DND-41 (cell line): ENCODE data around the gene MOCOS.

ENCODE experiments used
- ATAC-seq: fragments of 200-7000 bp; cut with Tn5 transposase; 3 replicates; pipeline ENCODE4 v1.9.1; 2021; ENCODE audit warnings: low read depth; ENCODE audit not compliant: insufficient read depth
- DNase-seq: peaks from one replicate; pipeline ENCODE4 v3.0.0-alpha.2; 2020
- H2AFZ ChIP-seq: 2 replicates; pipeline ENCODE4 v1.6.0; 2012; ENCODE audit warnings: low read depth, low read length
- H3K27ac ChIP-seq: 2 replicates; pipeline ENCODE4 v1.5.1; 2012; ENCODE audit warnings: low read length, inconsistent platforms
- H3K27me3 ChIP-seq: fragments of 200-600 bp; sonication (generic); 2 replicates; pipeline ENCODE4 v1.6.0; 2012; ENCODE audit warnings: low read length, mild to moderate bottlenecking, inconsistent platforms; ENCODE audit not compliant: insufficient read depth, poor library complexity
- H3K36me3 ChIP-seq: 2 replicates; pipeline ENCODE4 v1.5.1; 2012; ENCODE audit warnings: low read length, inconsistent platforms; ENCODE audit not compliant: insufficient read depth
- H3K4me1 ChIP-seq: 2 replicates; pipeline ENCODE4 v1.5.1; 2012; ENCODE audit warnings: mild to moderate bottlenecking, low read length; ENCODE audit not compliant: insufficient read depth
- H3K4me2 ChIP-seq: 2 replicates; pipeline ENCODE4 v1.6.0; 2012; ENCODE audit warnings: mild to moderate bottlenecking, moderate library complexity, low read length, inconsistent platforms; ENCODE audit not compliant: insufficient read depth
- H3K4me3 ChIP-seq, 2 experiments: fragments of 200-600 bp in 1 of 2; shearing (Covaris generic) in 1 of 2; 2 replicates each; pipeline ENCODE4 v1.5.1; 2012 to 2016; ENCODE audit warnings: inconsistent platforms in 2 of 2, low read length in 2 of 2, mild to moderate bottlenecking in 2 of 2, low read depth in 1 of 2, moderate library complexity in 1 of 2
- H3K79me2 ChIP-seq: 2 replicates; pipeline ENCODE4 v1.6.0; 2012; ENCODE audit warnings: low read length, inconsistent platforms; ENCODE audit not compliant: insufficient read depth
- H3K9ac ChIP-seq: 2 replicates; pipeline ENCODE4 v1.6.0; 2012; ENCODE audit warnings: low read depth, mild to moderate bottlenecking, inconsistent platforms, low read length, moderate library complexity
- H3K9me3 ChIP-seq: 2 replicates; pipeline ENCODE4 v1.5.1; 2012; ENCODE audit warnings: low read length, moderate library complexity, mild to moderate bottlenecking, inconsistent platforms; ENCODE audit not compliant: insufficient read depth, severe bottlenecking
- H4K20me1 ChIP-seq: 2 replicates; pipeline ENCODE4 v1.6.0; 2012; ENCODE audit warnings: low read length; ENCODE audit not compliant: insufficient read depth
- EZH2 ChIP-seq: IDR thresholded peaks from 3 replicates; pipeline ENCODE4 v1.6.1; 2012; ENCODE audit warnings: borderline replicate concordance, low read depth, mild to moderate bottlenecking, moderate library complexity, low read length, inconsistent platforms; ENCODE audit not compliant: severe bottlenecking
- TF ChIP-seq, protein P1 (sequence below): IDR thresholded peaks from 2 replicates; pipeline ENCODE4 v1.5.1; 2012; ENCODE audit warnings: borderline replicate concordance, low read length, moderate library complexity, mild to moderate bottlenecking; ENCODE audit not compliant: poor library complexity, severe bottlenecking; ENCODE audit errors: extremely low read depth

MOCOS gene

DNA sequence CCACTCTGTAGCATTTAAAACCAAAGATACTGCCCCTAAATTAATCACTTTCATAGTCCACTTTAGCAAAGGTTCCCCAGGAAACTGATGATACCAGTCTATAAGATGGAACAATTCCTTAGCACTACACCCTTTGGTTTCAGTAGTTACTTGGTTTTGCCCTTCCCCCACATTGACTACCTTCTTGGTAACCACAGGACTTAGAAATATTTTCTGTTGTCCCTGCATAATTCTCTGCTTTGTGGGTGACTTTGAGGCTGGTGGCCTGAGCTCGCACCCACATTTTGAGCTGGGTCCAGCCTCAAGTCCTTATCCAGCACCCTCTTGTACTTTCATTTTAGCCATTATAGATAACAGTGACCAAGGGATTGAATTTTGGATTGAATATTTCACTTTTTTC, 34.5 kb upstream of the MOCOS start:
- Histone ChIP-seq H3K27me3 (no peaks in the 10 kb centered on the region), H2AFZ (no peak overlapping the region), H3K4me1 (no peaks in the 10 kb centered on the region), H4K20me1 (peaks cover 5% of the 10 kb centered on the region; the same call in 1 of the 2 replicates), H3K4me2 (no peak overlapping the region), H3K36me3 (peaks cover 88% of the 10 kb centered on the region), H3K9ac (no peak overlapping the region), H3K4me3 (no peak overlapping the region), H3K9me3 (no peaks in the 10 kb centered on the region), H3K27ac (no peak overlapping the region), H3K79me2 (no peaks in the 10 kb centered on the region)
- DNase-seq = no peak
- TF ChIP-seq, protein P1, sequence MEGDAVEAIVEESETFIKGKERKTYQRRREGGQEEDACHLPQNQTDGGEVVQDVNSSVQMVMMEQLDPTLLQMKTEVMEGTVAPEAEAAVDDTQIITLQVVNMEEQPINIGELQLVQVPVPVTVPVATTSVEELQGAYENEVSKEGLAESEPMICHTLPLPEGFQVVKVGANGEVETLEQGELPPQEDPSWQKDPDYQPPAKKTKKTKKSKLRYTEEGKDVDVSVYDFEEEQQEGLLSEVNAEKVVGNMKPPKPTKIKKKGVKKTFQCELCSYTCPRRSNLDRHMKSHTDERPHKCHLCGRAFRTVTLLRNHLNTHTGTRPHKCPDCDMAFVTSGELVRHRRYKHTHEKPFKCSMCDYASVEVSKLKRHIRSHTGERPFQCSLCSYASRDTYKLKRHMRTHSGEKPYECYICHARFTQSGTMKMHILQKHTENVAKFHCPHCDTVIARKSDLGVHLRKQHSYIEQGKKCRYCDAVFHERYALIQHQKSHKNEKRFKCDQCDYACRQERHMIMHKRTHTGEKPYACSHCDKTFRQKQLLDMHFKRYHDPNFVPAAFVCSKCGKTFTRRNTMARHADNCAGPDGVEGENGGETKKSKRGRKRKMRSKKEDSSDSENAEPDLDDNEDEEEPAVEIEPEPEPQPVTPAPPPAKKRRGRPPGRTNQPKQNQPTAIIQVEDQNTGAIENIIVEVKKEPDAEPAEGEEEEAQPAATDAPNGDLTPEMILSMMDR = no peak
- TF ChIP-seq EZH2 = no peak
- ATAC-seq = no peak

DNA sequence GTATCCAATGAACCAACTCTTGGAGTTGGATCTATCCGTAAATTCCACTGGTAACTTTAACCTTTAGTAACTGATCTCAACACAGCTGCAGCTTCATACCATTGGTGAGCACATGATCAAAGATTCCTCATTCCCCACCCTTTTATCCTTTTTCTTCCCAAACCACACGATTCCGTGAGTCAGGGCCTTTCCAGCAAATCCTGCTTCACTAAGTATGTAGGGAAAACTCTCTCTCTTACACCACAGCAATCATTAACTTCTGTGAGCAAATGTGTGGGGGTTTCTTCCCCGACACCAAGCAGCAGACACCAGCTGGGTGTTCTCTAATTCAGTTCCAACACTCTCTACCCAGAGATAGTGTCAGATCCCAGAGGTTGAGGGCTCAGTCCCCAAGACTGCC, 34.1 kb upstream of the MOCOS start:
- H3K4me1 ChIP-seq = no peaks in the 10 kb centered on the region
- no peaks in the 10 kb centered on the region for H3K9me3 ChIP-seq
- peaks cover 6% of the 10 kb centered on the region; the same call in 1 of the 2 replicates for H4K20me1 ChIP-seq
- H3K79me2 ChIP-seq = no peaks in the 10 kb centered on the region
- ATAC-seq (no peak), DNase-seq (no peak)
- no peak overlapping the region for H2AFZ ChIP-seq
- H3K9ac ChIP-seq = no peak overlapping the region
- no peaks in the 10 kb centered on the region for H3K27me3 ChIP-seq
- TF ChIP-seq, protein P1 = no peak
- TF ChIP-seq EZH2 = no peak
- no peak overlapping the region for H3K4me2 ChIP-seq
- peaks cover 89% of the 10 kb centered on the region for H3K36me3 ChIP-seq
- no peak overlapping the region for H3K27ac ChIP-seq
- H3K4me3 ChIP-seq = no peak overlapping the region

GRCh38 chr18:36153771-36154170, 33.5 kb upstream of the MOCOS start:
- no peak for ATAC-seq
- no peak for DNase-seq
- H3K27ac ChIP-seq = no peak overlapping the region
- H3K36me3 ChIP-seq = peaks cover 89% of the 10 kb centered on the region
- no peaks in the 10 kb centered on the region for H3K79me2 ChIP-seq
- no peak overlapping the region for H3K4me2 ChIP-seq
- no peak for TF ChIP-seq EZH2
- TF ChIP-seq, protein P1 = no peak
- no peak overlapping the region for H3K9ac ChIP-seq
- H3K27me3 ChIP-seq = no peaks in the 10 kb centered on the region
- H3K4me1 ChIP-seq = no peaks in the 10 kb centered on the region
- no peak overlapping the region for H2AFZ ChIP-seq
- H3K9me3 ChIP-seq = no peaks in the 10 kb centered on the region
- no peak overlapping the region for H3K4me3 ChIP-seq
- peaks cover 9% of the 10 kb centered on the region; the same call in 1 of the 2 replicates for H4K20me1 ChIP-seq
